SU-DHL-6 (cell line): Measurements from ENCODE around the gene ST7L.

Experiments
- H2AFZ ChIP-seq: fragments of 200-600 bp; sonication (generic); 2 replicates; pipeline ENCODE4 v1.6.1; 2014; ENCODE audit warnings: low read depth, mild to moderate bottlenecking, moderate library complexity, mixed read lengths, antibody characterized with exemption, low read length; ENCODE audit not compliant: severe bottlenecking
- H3F3A ChIP-seq: fragments of 200-600 bp; shearing (Covaris generic); 2 replicates; pipeline ENCODE4 v1.6.0; 2016; ENCODE audit warnings: antibody characterized with exemption, mild to moderate bottlenecking; ENCODE audit not compliant: insufficient read depth
- H3K27ac ChIP-seq: fragments of 200-600 bp; sonication (generic); 2 replicates; pipeline ENCODE4 v1.5.1; 2016; ENCODE audit warnings: low read depth, mild to moderate bottlenecking, low read length, moderate library complexity, mixed read lengths
- H3K27me3 ChIP-seq: fragments of 200-600 bp; sonication (generic), shearing (Covaris generic); 2 replicates; pipeline ENCODE4 v1.6.0; 2014; ENCODE audit warnings: mild to moderate bottlenecking, low read length
- H3K36me3 ChIP-seq: fragments of 200-600 bp; sonication (generic); 2 replicates; pipeline ENCODE4 v1.6.1; 2014; ENCODE audit warnings: mild to moderate bottlenecking, low read length, mixed read lengths
- H3K4me2 ChIP-seq: fragments of 300-600, 200-600 bp; shearing (Covaris generic), sonication (generic); 2 replicates; pipeline ENCODE4 v1.6.0; 2014; ENCODE audit warnings: low read length, low read depth, mild to moderate bottlenecking; ENCODE audit not compliant: poor library complexity, severe bottlenecking
- H3K4me3 ChIP-seq: fragments of 200-600 bp; sonication (generic); 2 replicates; pipeline ENCODE4 v1.5.1; 2014; ENCODE audit warnings: antibody characterized with exemption, low read length, mild to moderate bottlenecking, mixed read lengths; ENCODE audit not compliant: insufficient read depth, poor library complexity, severe bottlenecking
- H3K79me2 ChIP-seq: fragments of 200-600 bp; sonication (generic); 2 replicates; pipeline ENCODE4 v1.6.1; 2014; ENCODE audit warnings: mild to moderate bottlenecking, low read length, moderate library complexity; ENCODE audit not compliant: insufficient read depth
- H3K9ac ChIP-seq: fragments of 200-600 bp; sonication (generic); 2 replicates; pipeline ENCODE4 v1.7.0; 2014; ENCODE audit warnings: mild to moderate bottlenecking, low read length
- H3K9me2 ChIP-seq: fragments of 200-600 bp; sonication (generic); replicated peaks from 2 replicates; pipeline ENCODE4 v1.6.1; 2014; ENCODE audit warnings: low read length; ENCODE audit not compliant: insufficient read depth
- H3K9me3 ChIP-seq: fragments of 200-600 bp; sonication (generic); 2 replicates; pipeline ENCODE4 v1.6.1; 2014; ENCODE audit warnings: low read length, mixed read lengths; ENCODE audit not compliant: insufficient read depth
- H4K20me1 ChIP-seq: fragments of 200-600 bp; sonication (generic); 2 replicates; pipeline ENCODE4 v1.6.1; 2014; ENCODE audit warnings: low read depth, mild to moderate bottlenecking, antibody characterized with exemption, low read length, moderate library complexity, mixed read lengths
- CTCF ChIP-seq: fragments of 200-600 bp; sonication (generic); IDR thresholded peaks from one replicate; pipeline ENCODE4 v1.5.1; 2017; ENCODE audit warnings: antibody characterized with exemption, mild to moderate bottlenecking, low read length, moderate library complexity; ENCODE audit not compliant: insufficient read depth, poor library complexity, severe bottlenecking
- EZH2phosphoT487 ChIP-seq: fragments of 200-600 bp; sonication (generic), shearing (Covaris generic); conservative IDR thresholded peaks from 2 replicates; pipeline ENCODE4 v1.6.1; 2018; ENCODE audit warnings: mild to moderate bottlenecking, antibody characterized with exemption, low read length, moderate library complexity, mixed read lengths

ST7L gene

GRCh38 chr1:112540226-112540794 is 78.6 kb downstream of the ST7L start:
- H3K4me3 ChIP-seq, result no peak overlapping the region
- H3K4me2 ChIP-seq, result no peak overlapping the region
- no peaks in the 10 kb centered on the region for H3K27me3 ChIP-seq
- no peak overlapping the region for H3K9ac ChIP-seq
- no peaks in the 10 kb centered on the region for H3K36me3 ChIP-seq
- no peak overlapping the region for H3K27ac ChIP-seq
- H3K9me2 ChIP-seq, result no peaks in the 10 kb centered on the region
- H3F3A ChIP-seq, result no peaks in the 10 kb centered on the region
- no peaks in the 10 kb centered on the region for H3K79me2 ChIP-seq
- no peak for TF ChIP-seq CTCF
- TF ChIP-seq EZH2phosphoT487, result no peak
- H3K9me3 ChIP-seq, result no peaks in the 10 kb centered on the region
- H4K20me1 ChIP-seq, result no peaks in the 10 kb centered on the region
- H2AFZ ChIP-seq, result no peak overlapping the region

GRCh38 chr1:112538883-112539282 is 80.1 kb downstream of the ST7L start:
- Histone ChIP-seq H3K27me3 (no peaks in the 10 kb centered on the region), H3K4me2 (no peak overlapping the region), H3K36me3 (no peaks in the 10 kb centered on the region), H2AFZ (no peak overlapping the region), H3K79me2 (no peaks in the 10 kb centered on the region), H3K4me3 (no peak overlapping the region), H3F3A (no peaks in the 10 kb centered on the region), H3K9me2 (no peaks in the 10 kb centered on the region), H3K27ac (no peak overlapping the region), H4K20me1 (no peaks in the 10 kb centered on the region), H3K9ac (no peak overlapping the region), H3K9me3 (no peaks in the 10 kb centered on the region)
- TF ChIP-seq EZH2phosphoT487, result no peak
- TF ChIP-seq CTCF, result no peak

- no peaks in the 10 kb centered on the region for H4K20me1 ChIP-seq
- H3K9me3 ChIP-seq, result no peaks in the 10 kb centered on the region
- no peak overlapping the region for H3K4me2 ChIP-seq
- no peak overlapping the region for H3K27ac ChIP-seq
- H3K36me3 ChIP-seq, result no peaks in the 10 kb centered on the region
- no peak overlapping the region for H3K4me3 ChIP-seq
- no peaks in the 10 kb centered on the region for H3F3A ChIP-seq
- H3K27me3 ChIP-seq, result no peaks in the 10 kb centered on the region
- no peak overlapping the region for H3K9ac ChIP-seq
- no peaks in the 10 kb centered on the region for H3K79me2 ChIP-seq
- TF ChIP-seq EZH2phosphoT487, result no peak
- no peak for TF ChIP-seq CTCF
- H2AFZ ChIP-seq, result no peak overlapping the region
- H3K9me2 ChIP-seq, result no peaks in the 10 kb centered on the region
Measured at GRCh38 chr1:112537456-112537855, 81.5 kb downstream of the ST7L start.
